Spleen (tissue), 7 donors: ENCODE measurements around the gene PLAGL1.

Experiments used
- POLR2A ChIP-seq, 3 donors: fragments of 450-650 bp; IDR thresholded peaks; one replicate each; pipeline ENCODE4 v1.5.1; 2017; ENCODE audit warnings: antibody characterized with exemption in 3 of 3, mild to moderate bottlenecking in 1 of 3
- TF ChIP-seq, protein P1 (sequence below), 11 experiments: fragments of 200-600 bp in 7 of 11; fragments of 450-650 bp in 4 of 11; sonication (generic) in 4 of 11; IDR thresholded peaks in 8 of 11; conservative IDR thresholded peaks in 3 of 11; 1 replicate in 7 of 11; 2 replicates in 4 of 11; pipeline versions ENCODE4 v1.4.0 to v1.8.0; 2016 to 2021; ENCODE audit warnings: antibody characterized with exemption in 11 of 11, inconsistent platforms in 4 of 11, mild to moderate bottlenecking in 1 of 11
- donor health status: DM: no; HTN: no; CAD: no; lungs with moderate emphysema.
- donor health status: DM: no; HTN: no; CAD: no.
- donor health status: DM: no; HTN: no; CAD: no.

DNA sequence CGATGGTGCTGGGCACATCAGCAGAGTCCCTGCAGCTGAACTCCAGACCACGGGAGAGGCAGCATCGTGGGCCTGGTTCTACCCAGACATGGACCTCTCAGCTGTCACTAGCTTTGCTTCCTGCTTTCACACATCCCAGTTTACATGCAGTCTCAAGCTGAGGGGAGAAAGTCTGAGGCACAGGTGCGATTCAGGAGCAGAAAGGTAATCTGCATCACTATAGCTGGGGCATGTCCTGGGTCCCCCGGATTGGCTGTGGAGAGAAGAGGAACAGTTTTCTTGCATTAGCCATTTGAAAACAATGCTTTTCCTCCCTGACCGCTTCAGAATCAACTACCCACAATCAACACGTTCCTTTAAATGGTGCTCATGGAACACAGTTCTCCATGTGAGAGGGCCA is 59.9 kb downstream of the PLAGL1 start:
- TF ChIP-seq, protein P1, sequence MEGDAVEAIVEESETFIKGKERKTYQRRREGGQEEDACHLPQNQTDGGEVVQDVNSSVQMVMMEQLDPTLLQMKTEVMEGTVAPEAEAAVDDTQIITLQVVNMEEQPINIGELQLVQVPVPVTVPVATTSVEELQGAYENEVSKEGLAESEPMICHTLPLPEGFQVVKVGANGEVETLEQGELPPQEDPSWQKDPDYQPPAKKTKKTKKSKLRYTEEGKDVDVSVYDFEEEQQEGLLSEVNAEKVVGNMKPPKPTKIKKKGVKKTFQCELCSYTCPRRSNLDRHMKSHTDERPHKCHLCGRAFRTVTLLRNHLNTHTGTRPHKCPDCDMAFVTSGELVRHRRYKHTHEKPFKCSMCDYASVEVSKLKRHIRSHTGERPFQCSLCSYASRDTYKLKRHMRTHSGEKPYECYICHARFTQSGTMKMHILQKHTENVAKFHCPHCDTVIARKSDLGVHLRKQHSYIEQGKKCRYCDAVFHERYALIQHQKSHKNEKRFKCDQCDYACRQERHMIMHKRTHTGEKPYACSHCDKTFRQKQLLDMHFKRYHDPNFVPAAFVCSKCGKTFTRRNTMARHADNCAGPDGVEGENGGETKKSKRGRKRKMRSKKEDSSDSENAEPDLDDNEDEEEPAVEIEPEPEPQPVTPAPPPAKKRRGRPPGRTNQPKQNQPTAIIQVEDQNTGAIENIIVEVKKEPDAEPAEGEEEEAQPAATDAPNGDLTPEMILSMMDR (IDR thresholded peaks at IDR 0.05 in 8 of 11, conservative IDR thresholded peaks at IDR 0.05 in 3 of 11): no peak
- no peak for TF ChIP-seq POLR2A (IDR thresholded peaks at IDR 0.05)
